Measurements from ENCODE around the gene FAF2.
"Not testable (repeated sequence)": the region's sequence is repeated elsewhere in the genome, so short reads cannot be mapped to it uniquely, and the experiment has no call there.

Gene FAF2

GRCh38 chr5:176447978-176448608 is at the start of gene FAF2:
FAF2 (plus strand) TSS chr5:176448385; CDS start chr5:176448408, 23 bp downstream.
- DNase-seq (ENCODE audit: low read depth in 1 of 2, low spot score in 1 of 2) = peak; percentile 98 to 99

GRCh38 chr5:176400382-176401156 is 47.6 kb upstream of the FAF2 start:
- DNase-seq (ENCODE audit: low read depth in 1 of 2, low spot score in 1 of 2) = no peak

GRCh38 chr5:176401281-176402205 is 46.6 kb upstream of the FAF2 start:
- no peak for DNase-seq (ENCODE audit: low read depth in 1 of 2, low spot score in 1 of 2)

DNA sequence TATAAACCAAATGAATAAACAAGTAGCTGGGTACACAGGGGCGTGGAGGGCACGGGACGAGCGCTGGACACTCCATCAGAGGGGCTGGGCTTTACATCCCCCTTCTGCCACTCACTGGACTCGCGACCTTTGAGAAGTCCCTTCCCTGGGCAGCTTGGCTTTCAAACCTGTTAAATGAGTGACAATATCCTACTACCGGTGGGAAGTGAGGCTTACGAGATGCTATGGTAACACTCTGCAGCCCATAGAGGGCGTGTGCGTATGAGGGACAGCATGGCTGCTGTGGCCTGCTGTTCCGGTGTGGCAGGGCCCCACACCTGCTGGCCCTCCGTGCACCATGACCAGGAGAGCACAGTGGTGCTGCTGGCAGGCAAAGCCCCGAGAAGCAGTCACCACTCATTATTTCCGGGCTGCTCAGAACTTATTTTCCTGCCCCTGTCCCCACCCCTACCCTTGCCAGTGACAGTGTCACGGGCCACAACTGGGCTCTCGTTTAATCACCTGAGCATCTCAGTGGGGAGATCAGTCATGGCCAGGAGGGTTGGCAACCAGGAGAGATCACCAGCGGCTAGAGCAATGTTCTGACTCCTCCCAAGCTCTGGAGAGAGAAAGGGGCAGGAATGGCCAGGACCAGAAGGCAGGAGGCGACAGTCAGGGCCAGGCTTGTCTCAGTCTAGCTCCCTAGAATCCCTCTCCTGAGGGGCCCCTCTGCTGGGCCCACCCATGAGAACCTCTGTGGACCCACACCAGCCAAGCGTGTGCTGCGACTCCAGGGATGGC is 42.3 kb upstream of the FAF2 start:
- DNase-seq (ENCODE audit: low read depth in 1 of 2, low spot score in 1 of 2) = no peak

GRCh38 chr5:176406436-176407052 is 41.6 kb upstream of the FAF2 start:
- no peak for DNase-seq (ENCODE audit: low read depth in 1 of 2, low spot score in 1 of 2)

- no peak for DNase-seq (ENCODE audit: low read depth in 1 of 2, low spot score in 1 of 2)
Measured at GRCh38 chr5:176407456-176408251, 40.5 kb upstream of the FAF2 start.

DNA sequence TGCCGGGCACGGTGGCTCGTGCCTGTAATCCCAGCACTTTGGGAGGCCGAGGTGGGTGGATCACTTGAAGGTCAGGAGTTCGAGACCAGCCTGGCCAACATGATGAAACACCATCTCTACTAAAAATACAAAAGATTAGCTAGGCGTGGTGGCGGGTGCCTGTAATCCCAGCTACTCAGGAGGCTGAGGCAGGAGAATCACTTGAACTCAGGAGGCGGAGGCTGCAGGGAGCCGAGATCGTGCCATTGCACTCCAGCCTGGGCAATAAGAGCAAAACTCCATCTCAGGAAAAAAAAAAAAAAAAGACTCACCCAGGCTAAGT is 40.0 kb upstream of the FAF2 start:
- DNase-seq (ENCODE audit: low read depth in 1 of 2, low spot score in 1 of 2) = not testable (repeated sequence)

- no peak for DNase-seq (ENCODE audit: low read depth in 1 of 2, low spot score in 1 of 2)
Measured at GRCh38 chr5:176408590-176408989, 39.6 kb upstream of the FAF2 start.

- no peak for DNase-seq (ENCODE audit: low read depth in 1 of 2, low spot score in 1 of 2)
Measured at GRCh38 chr5:176409765-176410164, 38.4 kb upstream of the FAF2 start.

GRCh38 chr5:176410486-176411180 is 37.6 kb upstream of the FAF2 start:
- DNase-seq (ENCODE audit: low read depth in 1 of 2, low spot score in 1 of 2) = no peak

DNA sequence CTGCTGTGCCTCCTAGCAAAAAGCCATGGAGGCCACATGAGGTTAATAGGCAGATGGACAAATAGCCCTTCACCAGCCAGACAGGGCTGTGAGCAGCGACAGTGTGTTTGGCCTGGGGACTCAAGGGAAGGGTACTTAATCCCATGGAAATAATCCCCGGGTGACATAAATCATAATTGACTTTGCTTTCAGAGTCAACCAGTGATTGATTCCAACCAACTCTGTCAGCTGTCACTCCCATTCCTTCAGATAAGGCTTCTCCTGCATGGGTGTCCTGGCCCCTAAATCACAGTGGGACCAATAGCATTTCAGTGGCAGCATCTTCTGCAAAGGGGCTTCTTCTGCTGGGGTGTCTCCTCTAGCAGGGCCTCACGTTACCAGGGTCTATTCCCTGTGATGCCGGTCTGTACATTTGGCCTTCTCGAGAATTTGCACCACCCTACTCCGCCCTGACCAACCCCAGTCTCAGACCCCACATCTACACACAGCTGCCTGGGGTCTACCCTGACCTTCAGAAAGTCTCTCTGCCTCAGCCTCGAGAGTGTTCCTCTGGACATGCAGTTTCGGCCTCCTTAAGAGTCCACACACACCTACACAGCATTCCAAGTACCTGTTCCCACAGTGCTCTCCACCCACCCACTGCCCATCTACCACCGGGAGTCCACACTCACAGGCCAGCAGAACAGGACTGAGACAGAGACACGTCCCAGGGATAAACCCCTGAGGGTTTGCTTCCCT is 35.5 kb upstream of the FAF2 start:
- no peak for DNase-seq (ENCODE audit: low read depth in 1 of 2, low spot score in 1 of 2)

DNA sequence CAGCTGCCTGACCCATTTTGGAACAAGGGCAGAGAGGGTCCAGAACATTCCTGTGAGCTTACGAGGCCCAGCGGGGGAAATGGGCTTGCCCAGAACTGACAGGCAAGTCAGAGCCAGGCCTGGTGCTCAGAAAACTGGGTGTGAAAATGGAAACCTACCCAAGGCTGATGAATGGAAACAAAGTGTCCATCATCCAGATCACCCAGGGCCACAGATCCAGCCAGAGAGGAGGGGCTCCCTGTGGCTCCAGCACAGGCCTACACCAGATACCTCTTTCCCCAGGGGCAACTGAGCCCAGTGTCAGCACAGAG is 35.0 kb upstream of the FAF2 start:
- DNase-seq (ENCODE audit: low read depth in 1 of 2, low spot score in 1 of 2) = no peak

GRCh38 chr5:176413709-176414191 is 34.4 kb upstream of the FAF2 start:
- DNase-seq (ENCODE audit: low read depth in 1 of 2, low spot score in 1 of 2) = no peak

DNA sequence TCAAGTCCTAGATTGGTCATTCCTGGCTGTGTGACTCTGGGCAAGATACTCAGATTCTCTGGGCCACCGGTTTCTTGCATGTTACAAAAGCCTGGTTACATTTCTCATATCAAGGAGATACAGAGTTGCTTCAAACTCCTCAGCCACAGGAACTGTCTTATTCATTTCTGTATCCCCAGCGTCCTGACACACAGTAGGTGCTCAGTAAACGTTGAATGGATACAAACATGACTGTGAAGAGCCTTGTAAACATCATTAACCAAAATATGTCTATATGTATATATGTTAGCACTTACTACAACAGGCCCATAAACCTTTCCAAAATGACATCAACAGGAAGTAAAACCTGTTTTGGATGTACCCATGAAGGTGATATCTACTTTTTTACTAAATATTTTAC is 33.5 kb upstream of the FAF2 start:
- no peak for DNase-seq (ENCODE audit: low read depth in 1 of 2, low spot score in 1 of 2)

- no peak for DNase-seq (ENCODE audit: low read depth in 1 of 2, low spot score in 1 of 2)
Measured at GRCh38 chr5:176415240-176415951, 32.8 kb upstream of the FAF2 start.

DNA sequence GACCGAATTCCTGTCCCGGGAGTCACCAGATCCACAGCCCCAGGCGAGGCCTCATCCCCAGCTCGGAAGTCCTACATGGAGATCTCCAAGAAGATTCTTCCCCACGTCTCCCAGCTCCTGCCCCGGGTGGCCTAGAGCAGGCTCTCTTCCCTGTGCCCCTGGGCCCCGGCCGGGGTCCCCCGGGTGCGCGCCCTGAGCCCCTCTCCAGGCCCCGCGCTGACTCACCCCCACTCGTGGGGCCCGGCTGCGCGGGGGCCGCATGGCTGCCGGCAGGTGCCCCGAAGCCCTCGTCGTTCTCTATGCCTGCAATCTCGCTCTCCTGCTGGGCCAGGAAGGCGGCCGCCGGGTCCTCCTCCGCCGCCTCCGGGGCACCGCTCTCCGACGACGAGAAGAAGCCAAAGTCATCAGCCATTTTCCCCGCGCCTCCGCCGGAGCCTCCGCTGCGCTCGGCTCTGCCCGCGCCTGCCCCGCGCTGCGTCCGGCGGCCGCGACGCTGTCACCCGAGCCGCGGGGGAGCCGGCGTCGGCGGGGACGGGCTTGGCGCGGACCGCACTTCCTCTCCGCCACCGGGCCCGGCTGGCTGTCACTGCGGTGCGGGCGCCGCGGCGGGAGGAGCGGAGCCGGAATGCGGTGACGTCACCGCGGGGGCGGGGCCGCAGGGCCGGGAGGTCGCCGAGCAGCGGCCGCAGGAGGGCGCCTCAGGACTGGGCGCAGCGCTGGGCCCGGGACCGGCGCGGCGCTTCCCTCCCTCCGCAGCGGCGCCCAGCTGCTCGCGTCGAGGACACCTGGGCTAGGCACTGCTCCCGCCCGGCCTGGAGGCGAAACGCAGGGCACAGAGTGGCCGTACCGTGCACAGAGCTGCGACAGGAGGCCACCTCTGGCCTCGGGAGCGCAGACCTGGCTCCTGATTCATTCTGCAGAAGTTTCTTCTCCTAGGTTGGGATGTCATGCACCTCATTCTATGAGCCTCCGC is 31.9 kb upstream of the FAF2 start, which contains the start of gene CLTB:
Gene CLTB, minus strand, starts transcription at position 588 of the 973 bp plus-strand sequence. Its CDS starts 176 bp downstream, at position 412.
- peak; percentile 86 to 90 for DNase-seq (ENCODE audit: low read depth in 1 of 2, low spot score in 1 of 2)

GRCh38 chr5:176416965-176417364 is 31.2 kb upstream of the FAF2 start:
- DNase-seq (ENCODE audit: low read depth in 1 of 2, low spot score in 1 of 2) = no peak
